Activated CD8-positive, alpha-beta T cell treated with anti-CD3 and anti-CD28 coated beads, Interleukin-2, amount 10 ng/mL, durations not matched to agents 7 days and 5 days (primary cell): Measurements from ENCODE around the gene UCN3. TPM values are rescaled to one million over a fixed set of nuclear protein-coding genes. Genes with fewer than 3 reads are reported as not detected.
"Not testable (repeated sequence)": the region's sequence is repeated elsewhere in the genome, so short reads cannot be mapped to it uniquely, and the experiment has no call there.

Source experiments
- ATAC-seq: fragments of 150-1000 bp; cut with Tn5 transposase; one replicate; pipeline ENCODE4 v1.10.0; 2021; ENCODE audit warnings: moderate library complexity
- CTCF ChIA-PET: fragments of 350-600 bp; sonication (Branson Sonifier 250); formaldehyde crosslinking; loops from one replicate; lab custom pipeline; 2021; ENCODE audit warnings: antibody characterized with exemption; lab: Charles Lee
- POLR2A ChIA-PET: fragments of 350-600 bp; sonication (Branson Sonifier 250); formaldehyde crosslinking; loops from one replicate; lab custom pipeline; 2021; ENCODE audit warnings: antibody characterized with exemption; lab: Charles Lee
- DNase-seq: peaks from one replicate; pipeline ENCODE4 v3.0.0-alpha.2; 2020
- H3K27ac Mint-ChIP-seq: one replicate; pipeline ENCODE4 v1.8.0; 2021; ENCODE audit warnings: mild to moderate bottlenecking, mixed read lengths
- H3K27me3 Mint-ChIP-seq: one replicate; pipeline ENCODE4 v1.8.0; 2021; ENCODE audit warnings: low read depth, mixed read lengths
- H3K36me3 Mint-ChIP-seq: one replicate; pipeline ENCODE4 v1.8.0; 2021; ENCODE audit warnings: low read depth, mixed read lengths
- H3K4me1 Mint-ChIP-seq: one replicate; pipeline ENCODE4 v1.8.0; 2021; ENCODE audit warnings: low read depth, mixed read lengths
- H3K4me3 Mint-ChIP-seq: one replicate; pipeline ENCODE4 v1.8.0; 2021; ENCODE audit warnings: mild to moderate bottlenecking, mixed read lengths
- H3K9me3 Mint-ChIP-seq: one replicate; pipeline ENCODE4 v1.8.0; 2022; ENCODE audit warnings: mixed read lengths; ENCODE audit not compliant: insufficient read depth
- total RNA-seq, 2 experiments: library from RNA; stranded (reverse); gene quantifications; one replicate each; pipeline ENCODE4 v1.2.3, GENCODE V29; 2021

Gene UCN3
- total RNA-seq, 2 experiments from 2014 or later, result not detected

GRCh38 chr10:5393529-5393928 is 28.8 kb downstream of the UCN3 start:
- ChIA-PET CTCF (interaction anchor here (1.9 kb wide), 1 partner anchor 230 kb away, joined by 4 read pairs; no protein-coding TSS in a partner anchor), POLR2A (no interaction called here)
- H3K4me1 Mint-ChIP-seq, result no peaks in the 10 kb centered on the region
- peaks cover 9% of the 10 kb centered on the region for H3K27me3 Mint-ChIP-seq
- no peak overlapping the region for H3K4me3 Mint-ChIP-seq
- no peak for DNase-seq
- H3K36me3 Mint-ChIP-seq, result peaks cover 6% of the 10 kb centered on the region
- no peak for ATAC-seq
- no peak overlapping the region for H3K27ac Mint-ChIP-seq
- H3K9me3 Mint-ChIP-seq, result peaks cover 38% of the 10 kb centered on the region

GRCh38 chr10:5395168-5395567 is 30.4 kb downstream of the UCN3 start:
- POLR2A ChIA-PET, result no interaction called here
- no peak overlapping the region for H3K4me3 Mint-ChIP-seq
- no peaks in the 10 kb centered on the region for H3K4me1 Mint-ChIP-seq
- ATAC-seq (no peak), DNase-seq (no peak)
- H3K27me3 Mint-ChIP-seq, result peaks cover 15% of the 10 kb centered on the region
- H3K36me3 Mint-ChIP-seq, result peaks cover 6% of the 10 kb centered on the region
- H3K27ac Mint-ChIP-seq, result no peak overlapping the region
- H3K9me3 Mint-ChIP-seq, result peaks cover 24% of the 10 kb centered on the region
- CTCF ChIA-PET, result interaction anchor here (1.9 kb wide), 1 partner anchor 228 kb away, joined by 4 read pairs; no protein-coding TSS in a partner anchor

GRCh38 chr10:5396556-5397300 is 32.0 kb downstream of the UCN3 start:
- no peaks in the 10 kb centered on the region for H3K4me1 Mint-ChIP-seq
- H3K27ac Mint-ChIP-seq, result no peak overlapping the region
- ATAC-seq (no peak), DNase-seq (no peak)
- ChIA-PET POLR2A (no interaction called here), CTCF (interaction anchor here (0.7 kb wide), 1 partner anchor 547 kb away, joined by 4 read pairs; no protein-coding TSS in a partner anchor)
- H3K9me3 Mint-ChIP-seq, result peaks cover 9% of the 10 kb centered on the region
- H3K27me3 Mint-ChIP-seq, result peaks cover 18% of the 10 kb centered on the region
- no peak overlapping the region for H3K4me3 Mint-ChIP-seq
- H3K36me3 Mint-ChIP-seq, result no peaks in the 10 kb centered on the region

- H3K27ac Mint-ChIP-seq, result no peak overlapping the region
- H3K9me3 Mint-ChIP-seq, result no peaks in the 10 kb centered on the region
- H3K27me3 Mint-ChIP-seq, result peaks cover 26% of the 10 kb centered on the region
- ChIA-PET POLR2A (no interaction called here), CTCF (interaction anchor here (0.9 kb wide), 1 partner anchor 18 kb away, joined by 3 read pairs; no protein-coding TSS in a partner anchor)
- no peak for ATAC-seq
- H3K4me3 Mint-ChIP-seq, result no peak overlapping the region
- no peak for DNase-seq
- H3K4me1 Mint-ChIP-seq, result no peaks in the 10 kb centered on the region
- H3K36me3 Mint-ChIP-seq, result no peaks in the 10 kb centered on the region
Measured at GRCh38 chr10:5399332-5399731, 34.6 kb downstream of the UCN3 start.

- DNase-seq, result no peak
- no peaks in the 10 kb centered on the region for H3K9me3 Mint-ChIP-seq
- POLR2A ChIA-PET, result no interaction called here
- H3K27ac Mint-ChIP-seq, result no peak overlapping the region
- H3K27me3 Mint-ChIP-seq, result peaks cover 27% of the 10 kb centered on the region
- H3K4me1 Mint-ChIP-seq, result no peaks in the 10 kb centered on the region
- H3K36me3 Mint-ChIP-seq, result no peaks in the 10 kb centered on the region
- H3K4me3 Mint-ChIP-seq, result no peak overlapping the region
- CTCF ChIA-PET, result no interaction called here
- ATAC-seq, result no peak
Measured at GRCh38 chr10:5400468-5401240, 35.9 kb downstream of the UCN3 start.

GRCh38 chr10:5402798-5403197 is 38.0 kb downstream of the UCN3 start:
- Mint-ChIP-seq H3K27me3 (peaks cover 21% of the 10 kb centered on the region), H3K36me3 (no peaks in the 10 kb centered on the region), H3K9me3 (no peaks in the 10 kb centered on the region), H3K4me3 (no peak overlapping the region), H3K27ac (no peak overlapping the region), H3K4me1 (no peaks in the 10 kb centered on the region)
- ATAC-seq, result no peak
- POLR2A ChIA-PET, result no interaction called here
- no peak for DNase-seq
- CTCF ChIA-PET, result no interaction called here

GRCh38 chr10:5404208-5405041 is 39.7 kb downstream of the UCN3 start, which contains the start of gene TUBAL3:
TSS of gene TUBAL3 (minus strand) at chr10:5404828. CDS start at chr10:5404792, 36 bp downstream.
- ATAC-seq (no peak), DNase-seq (no peak)
- ChIA-PET CTCF (no interaction called here), POLR2A (no interaction called here)
- H3K27ac Mint-ChIP-seq, result no peak within 1 kb of the TSS
- no peaks in the 10 kb centered on the region for H3K36me3 Mint-ChIP-seq
- no peaks in the 10 kb centered on the region for H3K4me1 Mint-ChIP-seq
- H3K27me3 Mint-ChIP-seq, result peaks cover 30% of the 10 kb centered on the region
- H3K4me3 Mint-ChIP-seq, result no peak within 1 kb of the TSS
- H3K9me3 Mint-ChIP-seq, result no peaks in the 10 kb centered on the region

- CTCF ChIA-PET, result interaction anchor here (0.7 to 1.1 kb wide), 2 partner anchors 88 to 557 kb away, joined by 3 to 4 read pairs; no protein-coding TSS in a partner anchor
- H3K4me1 Mint-ChIP-seq, result peaks cover 1% of the 10 kb centered on the region
Measured at GRCh38 chr10:5406918-5407317, 42.2 kb downstream of the UCN3 start.

GRCh38 chr10:5410787-5411186 is 46.0 kb downstream of the UCN3 start:
- peaks cover 25% of the 10 kb centered on the region for H3K27me3 Mint-ChIP-seq
- DNase-seq, H3K4me3 Mint-ChIP-seq, ATAC-seq, H3K27ac Mint-ChIP-seq, POLR2A ChIA-PET, H3K4me1 Mint-ChIP-seq, H3K36me3 Mint-ChIP-seq, H3K9me3 Mint-ChIP-seq: not testable (repeated sequence)
- CTCF ChIA-PET, result interaction anchor here (1.1 kb wide), 1 partner anchor 219 kb away, joined by 3 read pairs; no protein-coding TSS in a partner anchor

More at GRCh38 chr10:5406918-5407317, 42.2 kb downstream of the UCN3 start:
- POLR2A ChIA-PET, result no interaction called here
- no peaks in the 10 kb centered on the region for H3K9me3 Mint-ChIP-seq
- ATAC-seq, result no peak
- H3K27me3 Mint-ChIP-seq, result peaks cover 35% of the 10 kb centered on the region
- no peak overlapping the region for H3K4me3 Mint-ChIP-seq
- no peaks in the 10 kb centered on the region for H3K36me3 Mint-ChIP-seq
- no peak for DNase-seq
- no peak overlapping the region for H3K27ac Mint-ChIP-seq

GRCh38 chr10:5411941-5412276 is 47.1 kb downstream of the UCN3 start:
- ATAC-seq (no peak), DNase-seq (no peak)
- peaks cover 8% of the 10 kb centered on the region for H3K36me3 Mint-ChIP-seq
- no peaks in the 10 kb centered on the region for H3K9me3 Mint-ChIP-seq
- peaks cover 25% of the 10 kb centered on the region for H3K27me3 Mint-ChIP-seq
- H3K27ac Mint-ChIP-seq, result peak overlapping the region; percentile 51
- peaks cover 8% of the 10 kb centered on the region for H3K4me1 Mint-ChIP-seq
- no peak overlapping the region for H3K4me3 Mint-ChIP-seq
- ChIA-PET CTCF (no interaction called here), POLR2A (no interaction called here)

- Mint-ChIP-seq H3K4me1 (peaks cover 8% of the 10 kb centered on the region), H3K27me3 (peaks cover 25% of the 10 kb centered on the region), H3K9me3 (peaks cover 2% of the 10 kb centered on the region), H3K4me3 (no peak within 1 kb of the TSS), H3K36me3 (peaks cover 13% of the 10 kb centered on the region), H3K27ac (peak within 1 kb of the TSS; percentile 51)
- ATAC-seq (peak; percentile 92), DNase-seq (peak; percentile 81)
- ChIA-PET POLR2A (no interaction called here), CTCF (interaction anchor here (1.0 to 1.5 kb wide), 3 partner anchors 30 to 597 kb away, joined by 3 to 9 read pairs (median 4); no protein-coding TSS in a partner anchor)
Measured at GRCh38 chr10:5412277-5412941, 47.6 kb downstream of the UCN3 start, which contains the start of gene NET1. TSS of gene NET1 (plus strand) at chr10:5412557. CDS start at chr10:5412693, 136 bp downstream.
